Astrocyte (in vitro differentiated cells and primary cell): ENCODE data around the gene MCF2L2. TPM values are rescaled to one million over a fixed set of nuclear protein-coding genes. Genes with fewer than 3 reads are reported as not detected.
"Not testable (repeated sequence)": the region's sequence is repeated elsewhere in the genome, so short reads cannot be mapped to it uniquely, and the experiment has no call there.

ENCODE experiments used
- DNase-seq: peaks from one replicate; pipeline ENCODE4 v3.0.0-alpha.2; 2010; ENCODE audit warnings: low read depth
- FAIRE-seq: peaks from 2 replicates; lab custom pipeline; 2011; peaks lifted over from hg19 to GRCh38; lab: Jason Lieb, UNC
- H2AFZ ChIP-seq: 2 replicates; pipeline ENCODE4 v1.6.0; 2012; ENCODE audit warnings: low read depth, low read length, inconsistent platforms
- H3K27ac ChIP-seq: 2 replicates; pipeline ENCODE4 v1.5.1; 2011; ENCODE audit warnings: low read depth, low read length, inconsistent platforms
- H3K27me3 ChIP-seq: 2 replicates; pipeline ENCODE4 v1.6.0; 2011; ENCODE audit warnings: low read length, inconsistent platforms; ENCODE audit not compliant: insufficient read depth
- H3K36me3 ChIP-seq: 2 replicates; pipeline ENCODE4 v1.5.1; 2011; ENCODE audit warnings: low read length, inconsistent platforms; ENCODE audit not compliant: insufficient read depth
- H3K4me1 ChIP-seq: 2 replicates; pipeline ENCODE4 v1.5.1; 2011; ENCODE audit warnings: low read length, inconsistent platforms; ENCODE audit not compliant: insufficient read depth
- H3K4me2 ChIP-seq: 2 replicates; pipeline ENCODE4 v1.6.0; 2012; ENCODE audit warnings: low read length, inconsistent platforms
- H3K4me3 ChIP-seq: 2 replicates; pipeline ENCODE4 v1.5.1; 2011; ENCODE audit warnings: low read depth, mild to moderate bottlenecking, low read length, inconsistent platforms; ENCODE audit not compliant: insufficient read depth
- H3K79me2 ChIP-seq: 2 replicates; pipeline ENCODE4 v1.6.0; 2012; ENCODE audit warnings: mild to moderate bottlenecking, low read length, inconsistent platforms; ENCODE audit not compliant: insufficient read depth
- H3K9ac ChIP-seq: 2 replicates; pipeline ENCODE4 v1.6.0; 2012; ENCODE audit warnings: mild to moderate bottlenecking, low read length, inconsistent platforms
- H3K9me3 ChIP-seq: 2 replicates; pipeline ENCODE4 v1.5.1; 2012; ENCODE audit warnings: low read depth, mild to moderate bottlenecking, low read length, inconsistent platforms; ENCODE audit not compliant: insufficient read depth
- H4K20me1 ChIP-seq: 2 replicates; pipeline ENCODE4 v1.6.0; 2012; ENCODE audit warnings: low read length, inconsistent platforms; ENCODE audit not compliant: insufficient read depth
- H3K27ac Mint-ChIP-seq: one replicate; pipeline ENCODE4 v1.8.0; 2021; ENCODE audit warnings: mild to moderate bottlenecking, mixed read lengths; ENCODE audit not compliant: unreplicated experiment
- H3K27me3 Mint-ChIP-seq: one replicate; pipeline ENCODE4 v1.8.0; 2021; ENCODE audit warnings: low read depth, mixed read lengths; ENCODE audit not compliant: unreplicated experiment
- H3K36me3 Mint-ChIP-seq: one replicate; pipeline ENCODE4 v1.8.0; 2021; ENCODE audit warnings: low read depth, mixed read lengths; ENCODE audit not compliant: unreplicated experiment
- H3K4me1 Mint-ChIP-seq: one replicate; pipeline ENCODE4 v1.8.0; 2021; ENCODE audit warnings: low read depth, mixed read lengths; ENCODE audit not compliant: unreplicated experiment
- H3K4me3 Mint-ChIP-seq: one replicate; pipeline ENCODE4 v1.8.0; 2021; ENCODE audit warnings: mild to moderate bottlenecking, moderate library complexity, mixed read lengths; ENCODE audit not compliant: unreplicated experiment
- H3K9me3 Mint-ChIP-seq: one replicate; pipeline ENCODE4 v1.8.0; 2021; ENCODE audit warnings: mild to moderate bottlenecking, mixed read lengths; ENCODE audit not compliant: unreplicated experiment
- EZH2 ChIP-seq: IDR thresholded peaks from 2 replicates; pipeline ENCODE4 v1.6.1; 2012; ENCODE audit warnings: mild to moderate bottlenecking, low read length, inconsistent platforms; ENCODE audit not compliant: insufficient read depth
- total RNA-seq: library from RNA; stranded (reverse); gene quantifications from 2 replicates; pipeline ENCODE4 v1.2.1, GENCODE V29; 2021
- TF ChIP-seq, protein P1 (sequence below): IDR thresholded peaks from 2 replicates; pipeline ENCODE4 v1.5.1; 2011; ENCODE audit warnings: low read depth, mild to moderate bottlenecking, inconsistent platforms, low read length, moderate library complexity; ENCODE audit not compliant: insufficient read depth

The MCF2L2 gene
- total RNA-seq, 1 donor from 2014 or later: 0.89 TPM

DNA sequence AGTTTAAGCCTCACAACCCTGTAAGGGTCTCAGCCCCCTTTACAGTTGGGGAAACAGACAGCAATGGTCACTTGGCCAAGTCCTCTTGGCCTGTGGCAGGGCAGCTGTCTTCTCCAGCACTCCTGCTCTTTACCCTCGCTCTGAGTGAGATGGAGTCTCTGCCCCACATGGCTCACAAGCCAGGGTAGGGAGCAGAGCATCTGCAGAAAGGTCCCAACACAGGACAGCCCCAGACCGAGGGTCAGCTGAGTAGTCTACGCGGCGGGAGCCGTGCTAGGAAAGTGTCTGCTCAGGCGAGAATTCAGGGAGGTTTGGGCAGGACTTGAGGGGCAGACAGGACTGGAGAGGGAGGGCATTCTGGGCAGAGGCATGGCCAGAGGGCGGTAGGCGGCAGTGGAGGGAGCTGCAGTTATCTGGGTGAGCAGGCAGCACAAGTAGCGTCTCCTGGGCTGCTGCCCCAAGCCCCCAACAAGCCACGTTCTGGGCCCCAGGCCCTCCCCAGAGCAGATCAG is 247.6 kb downstream of the MCF2L2 start:
- no peaks in the 10 kb centered on the region for H3K36me3 ChIP-seq
- H2AFZ ChIP-seq: no peak overlapping the region
- no peak overlapping the region for H3K27ac ChIP-seq
- no peak overlapping the region for H3K9ac ChIP-seq
- H3K79me2 ChIP-seq: no peaks in the 10 kb centered on the region
- no peak overlapping the region for H3K4me2 ChIP-seq
- H3K4me1 Mint-ChIP-seq: peaks cover 7% of the 10 kb centered on the region
- H3K9me3 ChIP-seq: no peaks in the 10 kb centered on the region
- peaks cover 27% of the 10 kb centered on the region for H3K27me3 Mint-ChIP-seq
- TF ChIP-seq, protein P1, sequence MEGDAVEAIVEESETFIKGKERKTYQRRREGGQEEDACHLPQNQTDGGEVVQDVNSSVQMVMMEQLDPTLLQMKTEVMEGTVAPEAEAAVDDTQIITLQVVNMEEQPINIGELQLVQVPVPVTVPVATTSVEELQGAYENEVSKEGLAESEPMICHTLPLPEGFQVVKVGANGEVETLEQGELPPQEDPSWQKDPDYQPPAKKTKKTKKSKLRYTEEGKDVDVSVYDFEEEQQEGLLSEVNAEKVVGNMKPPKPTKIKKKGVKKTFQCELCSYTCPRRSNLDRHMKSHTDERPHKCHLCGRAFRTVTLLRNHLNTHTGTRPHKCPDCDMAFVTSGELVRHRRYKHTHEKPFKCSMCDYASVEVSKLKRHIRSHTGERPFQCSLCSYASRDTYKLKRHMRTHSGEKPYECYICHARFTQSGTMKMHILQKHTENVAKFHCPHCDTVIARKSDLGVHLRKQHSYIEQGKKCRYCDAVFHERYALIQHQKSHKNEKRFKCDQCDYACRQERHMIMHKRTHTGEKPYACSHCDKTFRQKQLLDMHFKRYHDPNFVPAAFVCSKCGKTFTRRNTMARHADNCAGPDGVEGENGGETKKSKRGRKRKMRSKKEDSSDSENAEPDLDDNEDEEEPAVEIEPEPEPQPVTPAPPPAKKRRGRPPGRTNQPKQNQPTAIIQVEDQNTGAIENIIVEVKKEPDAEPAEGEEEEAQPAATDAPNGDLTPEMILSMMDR: no peak
- no peak for TF ChIP-seq EZH2
- no peaks in the 10 kb centered on the region for H4K20me1 ChIP-seq
- peaks cover 24% of the 10 kb centered on the region for H3K4me1 ChIP-seq
- no peak overlapping the region for H3K27ac Mint-ChIP-seq
- DNase-seq: no peak
- peaks cover 15% of the 10 kb centered on the region for H3K27me3 ChIP-seq
- H3K4me3 Mint-ChIP-seq: no peak overlapping the region
- no peaks in the 10 kb centered on the region for H3K9me3 Mint-ChIP-seq
- no peaks in the 10 kb centered on the region for H3K36me3 Mint-ChIP-seq
- FAIRE-seq: no peak
- no peak overlapping the region for H3K4me3 ChIP-seq

DNA sequence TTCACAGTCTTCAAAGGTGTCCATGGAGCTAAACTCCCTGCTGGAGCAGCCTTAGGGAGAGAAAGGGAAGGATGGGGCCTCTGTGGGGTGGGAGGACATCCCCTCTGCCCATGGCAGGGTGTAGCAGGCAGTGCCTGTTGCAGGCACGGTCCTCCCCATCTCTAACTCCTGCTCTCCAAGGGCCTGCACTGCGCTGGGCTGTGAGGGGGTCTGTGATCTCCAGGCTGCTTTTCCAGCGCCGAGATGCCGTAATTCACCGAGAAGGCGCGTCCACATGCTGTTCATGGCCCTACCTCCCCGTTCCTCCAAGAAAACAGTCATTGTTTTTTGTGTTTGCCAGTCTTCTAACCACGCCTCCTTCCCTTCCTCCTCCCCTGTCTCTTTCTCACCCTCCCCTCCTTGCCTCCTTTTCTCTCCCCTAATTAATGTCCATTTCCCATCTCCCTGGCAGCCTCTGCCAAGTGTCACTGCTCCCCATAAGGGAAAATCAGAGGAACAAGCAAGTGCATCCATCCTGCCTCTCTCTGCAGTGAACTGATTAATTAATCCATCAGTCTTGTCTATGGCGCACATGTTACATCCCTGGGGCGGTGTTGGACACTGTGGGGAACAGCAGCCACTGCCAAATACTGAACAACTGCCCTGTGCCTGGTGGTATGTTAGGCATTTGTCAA is 248.2 kb downstream of the MCF2L2 start:
- DNase-seq (no peak), FAIRE-seq (no peak)
- Histone ChIP-seq H4K20me1 (no peaks in the 10 kb centered on the region), H3K9ac (no peak overlapping the region), H3K9me3 (no peaks in the 10 kb centered on the region), H3K27me3 (peaks cover 21% of the 10 kb centered on the region), H3K79me2 (no peaks in the 10 kb centered on the region), H3K27ac (no peak overlapping the region), H3K36me3 (no peaks in the 10 kb centered on the region), H3K4me2 (peak overlapping the region; percentile 97), H3K4me3 (no peak overlapping the region), H3K4me1 (peaks cover 18% of the 10 kb centered on the region), H2AFZ (peak overlapping the region; percentile 88)
- Mint-ChIP-seq H3K4me3 (peak overlapping the region; percentile 70), H3K9me3 (no peaks in the 10 kb centered on the region), H3K27me3 (peaks cover 31% of the 10 kb centered on the region), H3K27ac (no peak overlapping the region), H3K36me3 (no peaks in the 10 kb centered on the region), H3K4me1 (peaks cover 1% of the 10 kb centered on the region)
- TF ChIP-seq EZH2: no peak
- TF ChIP-seq, protein P1: no peak

DNA sequence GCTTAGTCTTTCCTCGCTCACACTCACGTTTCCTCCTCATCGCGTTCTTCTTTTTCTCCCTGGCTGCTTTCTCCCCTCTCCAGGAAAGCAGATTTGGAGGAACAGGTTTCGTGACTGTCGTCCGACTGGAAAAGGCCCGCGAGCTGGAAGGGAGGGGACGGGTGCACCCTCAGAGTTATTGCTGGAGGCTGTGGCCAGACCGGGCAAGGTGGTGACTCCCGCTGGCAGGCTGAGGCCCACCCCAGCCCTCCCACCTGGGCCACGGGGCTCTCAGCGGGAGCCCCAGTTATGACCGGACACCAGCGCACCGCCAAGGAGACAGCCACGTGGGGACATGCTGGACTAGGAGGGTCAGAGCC is 248.9 kb downstream of the MCF2L2 start:
- Histone ChIP-seq H3K4me2 (peak overlapping the region; percentile 97), H3K4me3 (peak overlapping the region; percentile 66), H3K27me3 (peaks cover 27% of the 10 kb centered on the region), H2AFZ (peak overlapping the region; percentile 88), H3K4me1 (peaks cover 16% of the 10 kb centered on the region)
- not testable (repeated sequence) for H3K9me3 Mint-ChIP-seq, H3K79me2 ChIP-seq, DNase-seq, H3K9ac ChIP-seq, H3K9me3 ChIP-seq, H3K27ac ChIP-seq, H3K36me3 ChIP-seq, H3K36me3 Mint-ChIP-seq, H3K4me1 Mint-ChIP-seq, H4K20me1 ChIP-seq, H3K27ac Mint-ChIP-seq, FAIRE-seq
- H3K4me3 Mint-ChIP-seq: peak overlapping the region; percentile 79
- peaks cover 37% of the 10 kb centered on the region for H3K27me3 Mint-ChIP-seq
